NCI-H1048 (cell line): ENCODE data around the gene ELMOD2.
"Not testable (repeated sequence)": the region's sequence is repeated elsewhere in the genome, so short reads cannot be mapped to it uniquely, and the experiment has no call there.

Experiments used
- DNase-seq: peaks from one replicate; lab custom pipeline; 2025; lab: John Stamatoyannopoulos, UW

ELMOD2 gene

GRCh38 chr4:140523857-140524742 lies at the start of gene ELMOD2:
Gene ELMOD2 (plus strand): TSS chr4:140524168. CDS start chr4:140525429, 1,261 bp downstream.
- peak; percentile 94 for DNase-seq

GRCh38 chr4:140483445-140483844 lies 40.5 kb upstream of the ELMOD2 start:
- DNase-seq = no peak

- DNase-seq = no peak
Observed at GRCh38 chr4:140485939-140486338, 38.0 kb upstream of the ELMOD2 start.

- no peak for DNase-seq
Observed at GRCh38 chr4:140497405-140497746, 26.6 kb upstream of the ELMOD2 start.

- DNase-seq = no peak
Observed at GRCh38 chr4:140497747-140498636, 26.0 kb upstream of the ELMOD2 start, which contains the start of gene MGAT4D. Gene MGAT4D (minus strand): TSS chr4:140498293. CDS start chr4:140498222, 71 bp downstream.

GRCh38 chr4:140499391-140499790 lies 24.6 kb upstream of the ELMOD2 start:
- no peak for DNase-seq

GRCh38 chr4:140504261-140504660 lies 19.7 kb upstream of the ELMOD2 start:
- DNase-seq = no peak

- not testable (repeated sequence) for DNase-seq
Observed at GRCh38 chr4:140513765-140514164, 10.2 kb upstream of the ELMOD2 start.

- DNase-seq = no peak
Observed at GRCh38 chr4:140515423-140515822, 8.5 kb upstream of the ELMOD2 start.

GRCh38 chr4:140523370-140523856 lies 555 bp upstream of the ELMOD2 start:
- DNase-seq = no peak

GRCh38 chr4:140529434-140529833 lies 5.5 kb downstream of the ELMOD2 start:
- DNase-seq = no peak

GRCh38 chr4:140533951-140534480 lies 10.0 kb downstream of the ELMOD2 start:
- no peak for DNase-seq

- no peak for DNase-seq
Observed at GRCh38 chr4:140556372-140557085, 32.6 kb downstream of the ELMOD2 start.

GRCh38 chr4:140557831-140558435 lies 34.0 kb downstream of the ELMOD2 start:
- no peak for DNase-seq

GRCh38 chr4:140559696-140560095 lies 35.7 kb downstream of the ELMOD2 start:
- no peak for DNase-seq

GRCh38 chr4:140568507-140569306 lies 44.7 kb downstream of the ELMOD2 start, which contains the start of gene UCP1:
Gene UCP1 (minus strand): TSS chr4:140568961. CDS start chr4:140568729, 232 bp downstream.
- DNase-seq = no peak

GRCh38 chr4:140569307-140569638 lies 45.3 kb downstream of the ELMOD2 start:
- DNase-seq = no peak

- DNase-seq = no peak
Observed at GRCh38 chr4:140571620-140572019, 47.7 kb downstream of the ELMOD2 start.

- no peak for DNase-seq
Observed at GRCh38 chr4:140575489-140575888, 51.5 kb downstream of the ELMOD2 start.

GRCh38 chr4:140579278-140579677 lies 55.3 kb downstream of the ELMOD2 start:
- no peak for DNase-seq
